HEK293 (cell line): ENCODE data around the gene KLF4.

ENCODE experiments used
- SP3 ChIP-seq: fragments of 450-650 bp; formaldehyde crosslinking; IDR thresholded peaks from 2 replicates; pipeline ENCODE4 v1.5.1; 2016; ENCODE audit warnings: missing biosample characterization, missing genetic modification characterization
- YY1 ChIP-seq: fragments of 450-650 bp; formaldehyde crosslinking; IDR thresholded peaks from 2 replicates; pipeline ENCODE4 v1.5.1; 2018; ENCODE audit warnings: missing biosample characterization, missing genetic modification characterization
- ZBTB11 ChIP-seq: fragments of 450-650 bp; formaldehyde crosslinking; conservative IDR thresholded peaks from 2 replicates; pipeline ENCODE4 v1.5.1; 2016; ENCODE audit warnings: low read depth, missing biosample characterization, missing genetic modification characterization
- ZEB2 ChIP-seq: fragments of 450-650 bp; formaldehyde crosslinking; IDR thresholded peaks from 2 replicates; pipeline ENCODE4 v1.5.1; 2016; ENCODE audit warnings: missing biosample characterization, missing genetic modification characterization
- ZNF10 ChIP-seq: fragments of 450-650 bp; formaldehyde crosslinking; IDR thresholded peaks from 2 replicates; pipeline ENCODE4 v1.5.1; 2017; ENCODE audit warnings: missing biosample characterization, missing genetic modification characterization
- ZNF155 ChIP-seq: fragments of 450-650 bp; formaldehyde crosslinking; IDR thresholded peaks from 2 replicates; pipeline ENCODE4 v1.5.1; 2016; ENCODE audit warnings: missing biosample characterization, missing genetic modification characterization
- ZNF157 ChIP-seq: fragments of 450-650 bp; formaldehyde crosslinking; IDR thresholded peaks from 2 replicates; pipeline ENCODE4 v1.5.1; 2016; ENCODE audit warnings: missing biosample characterization, missing genetic modification characterization
- ZNF350 ChIP-seq: fragments of 450-650 bp; formaldehyde crosslinking; IDR thresholded peaks from 2 replicates; pipeline ENCODE4 v1.5.0; 2017; ENCODE audit warnings: missing biosample characterization, mild to moderate bottlenecking, missing genetic modification characterization
- TF ChIP-seq, protein P1 (sequence below): fragments of 450-650 bp; formaldehyde crosslinking; IDR thresholded peaks from 2 replicates; pipeline ENCODE4 v1.5.1; 2016; ENCODE audit warnings: missing biosample characterization, missing genetic modification characterization
- TF ChIP-seq, protein P2 (sequence below): fragments of 450-650 bp; formaldehyde crosslinking; IDR thresholded peaks from 2 replicates; pipeline ENCODE4 v1.5.1; 2016; ENCODE audit warnings: missing biosample characterization, missing genetic modification characterization, low read depth
- TF ChIP-seq, protein P3 (sequence below): fragments of 450-650 bp; formaldehyde crosslinking; IDR thresholded peaks from 2 replicates; pipeline ENCODE4 v1.5.1; 2016; ENCODE audit warnings: missing biosample characterization, missing genetic modification characterization, borderline replicate concordance
- TF ChIP-seq, protein P4 (sequence below): fragments of 450-650 bp; formaldehyde crosslinking; IDR thresholded peaks from 2 replicates; pipeline ENCODE4 v1.5.1; 2016; ENCODE audit warnings: missing biosample characterization, missing genetic modification characterization

DNA sequence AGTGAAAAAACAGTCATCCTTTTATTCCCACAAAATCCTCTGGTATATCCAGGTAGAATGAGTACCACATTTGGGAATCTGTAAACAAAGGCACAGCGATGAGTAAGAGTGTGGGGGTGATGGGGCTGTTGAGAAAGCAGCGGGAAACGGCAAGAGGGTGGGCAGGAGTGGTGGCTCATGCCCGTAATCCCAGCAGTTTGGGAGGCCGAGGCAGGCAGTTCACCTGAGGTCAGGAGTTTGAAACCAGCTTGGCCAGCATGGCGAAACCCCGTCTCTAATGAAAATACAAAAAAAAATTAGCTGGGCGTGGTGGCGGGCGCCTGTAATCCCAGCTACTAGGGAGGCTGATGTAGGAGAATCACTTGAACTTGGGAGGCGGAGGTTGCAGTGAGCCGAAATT, 43.1 kb downstream of the KLF4 start:
- TF ChIP-seq ZNF10 (tag by site-specific recombination) (no peak), ZNF155 (tag by site-specific recombination) (no peak), YY1 (tag by site-specific recombination) (no peak), ZBTB11 (no peak), SP3 (no peak), ZEB2 (tag by site-specific recombination) (no peak), ZNF350 (tag by site-specific recombination) (no peak), ZNF157 (tag by site-specific recombination) (no peak)
- TF ChIP-seq, protein P1, sequence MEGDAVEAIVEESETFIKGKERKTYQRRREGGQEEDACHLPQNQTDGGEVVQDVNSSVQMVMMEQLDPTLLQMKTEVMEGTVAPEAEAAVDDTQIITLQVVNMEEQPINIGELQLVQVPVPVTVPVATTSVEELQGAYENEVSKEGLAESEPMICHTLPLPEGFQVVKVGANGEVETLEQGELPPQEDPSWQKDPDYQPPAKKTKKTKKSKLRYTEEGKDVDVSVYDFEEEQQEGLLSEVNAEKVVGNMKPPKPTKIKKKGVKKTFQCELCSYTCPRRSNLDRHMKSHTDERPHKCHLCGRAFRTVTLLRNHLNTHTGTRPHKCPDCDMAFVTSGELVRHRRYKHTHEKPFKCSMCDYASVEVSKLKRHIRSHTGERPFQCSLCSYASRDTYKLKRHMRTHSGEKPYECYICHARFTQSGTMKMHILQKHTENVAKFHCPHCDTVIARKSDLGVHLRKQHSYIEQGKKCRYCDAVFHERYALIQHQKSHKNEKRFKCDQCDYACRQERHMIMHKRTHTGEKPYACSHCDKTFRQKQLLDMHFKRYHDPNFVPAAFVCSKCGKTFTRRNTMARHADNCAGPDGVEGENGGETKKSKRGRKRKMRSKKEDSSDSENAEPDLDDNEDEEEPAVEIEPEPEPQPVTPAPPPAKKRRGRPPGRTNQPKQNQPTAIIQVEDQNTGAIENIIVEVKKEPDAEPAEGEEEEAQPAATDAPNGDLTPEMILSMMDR (tag by site-specific recombination), result no peak
- TF ChIP-seq, protein P2, sequence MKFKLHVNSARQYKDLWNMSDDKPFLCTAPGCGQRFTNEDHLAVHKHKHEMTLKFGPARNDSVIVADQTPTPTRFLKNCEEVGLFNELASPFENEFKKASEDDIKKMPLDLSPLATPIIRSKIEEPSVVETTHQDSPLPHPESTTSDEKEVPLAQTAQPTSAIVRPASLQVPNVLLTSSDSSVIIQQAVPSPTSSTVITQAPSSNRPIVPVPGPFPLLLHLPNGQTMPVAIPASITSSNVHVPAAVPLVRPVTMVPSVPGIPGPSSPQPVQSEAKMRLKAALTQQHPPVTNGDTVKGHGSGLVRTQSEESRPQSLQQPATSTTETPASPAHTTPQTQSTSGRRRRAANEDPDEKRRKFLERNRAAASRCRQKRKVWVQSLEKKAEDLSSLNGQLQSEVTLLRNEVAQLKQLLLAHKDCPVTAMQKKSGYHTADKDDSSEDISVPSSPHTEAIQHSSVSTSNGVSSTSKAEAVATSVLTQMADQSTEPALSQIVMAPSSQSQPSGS (tag by site-specific recombination), result no peak
- TF ChIP-seq, protein P3, sequence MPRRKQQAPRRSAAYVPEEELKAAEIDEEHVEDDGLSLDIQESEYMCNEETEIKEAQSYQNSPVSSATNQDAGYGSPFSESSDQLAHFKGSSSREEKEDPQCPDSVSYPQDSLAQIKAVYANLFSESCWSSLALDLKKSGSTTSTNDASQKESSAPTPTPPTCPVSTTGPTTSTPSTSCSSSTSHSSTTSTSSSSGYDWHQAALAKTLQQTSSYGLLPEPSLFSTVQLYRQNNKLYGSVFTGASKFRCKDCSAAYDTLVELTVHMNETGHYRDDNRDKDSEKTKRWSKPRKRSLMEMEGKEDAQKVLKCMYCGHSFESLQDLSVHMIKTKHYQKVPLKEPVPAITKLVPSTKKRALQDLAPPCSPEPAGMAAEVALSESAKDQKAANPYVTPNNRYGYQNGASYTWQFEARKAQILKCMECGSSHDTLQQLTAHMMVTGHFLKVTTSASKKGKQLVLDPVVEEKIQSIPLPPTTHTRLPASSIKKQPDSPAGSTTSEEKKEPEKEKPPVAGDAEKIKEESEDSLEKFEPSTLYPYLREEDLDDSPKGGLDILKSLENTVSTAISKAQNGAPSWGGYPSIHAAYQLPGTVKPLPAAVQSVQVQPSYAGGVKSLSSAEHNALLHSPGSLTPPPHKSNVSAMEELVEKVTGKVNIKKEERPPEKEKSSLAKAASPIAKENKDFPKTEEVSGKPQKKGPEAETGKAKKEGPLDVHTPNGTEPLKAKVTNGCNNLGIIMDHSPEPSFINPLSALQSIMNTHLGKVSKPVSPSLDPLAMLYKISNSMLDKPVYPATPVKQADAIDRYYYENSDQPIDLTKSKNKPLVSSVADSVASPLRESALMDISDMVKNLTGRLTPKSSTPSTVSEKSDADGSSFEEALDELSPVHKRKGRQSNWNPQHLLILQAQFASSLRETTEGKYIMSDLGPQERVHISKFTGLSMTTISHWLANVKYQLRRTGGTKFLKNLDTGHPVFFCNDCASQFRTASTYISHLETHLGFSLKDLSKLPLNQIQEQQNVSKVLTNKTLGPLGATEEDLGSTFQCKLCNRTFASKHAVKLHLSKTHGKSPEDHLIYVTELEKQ (tag by site-specific recombination), result no peak
- TF ChIP-seq, protein P4, sequence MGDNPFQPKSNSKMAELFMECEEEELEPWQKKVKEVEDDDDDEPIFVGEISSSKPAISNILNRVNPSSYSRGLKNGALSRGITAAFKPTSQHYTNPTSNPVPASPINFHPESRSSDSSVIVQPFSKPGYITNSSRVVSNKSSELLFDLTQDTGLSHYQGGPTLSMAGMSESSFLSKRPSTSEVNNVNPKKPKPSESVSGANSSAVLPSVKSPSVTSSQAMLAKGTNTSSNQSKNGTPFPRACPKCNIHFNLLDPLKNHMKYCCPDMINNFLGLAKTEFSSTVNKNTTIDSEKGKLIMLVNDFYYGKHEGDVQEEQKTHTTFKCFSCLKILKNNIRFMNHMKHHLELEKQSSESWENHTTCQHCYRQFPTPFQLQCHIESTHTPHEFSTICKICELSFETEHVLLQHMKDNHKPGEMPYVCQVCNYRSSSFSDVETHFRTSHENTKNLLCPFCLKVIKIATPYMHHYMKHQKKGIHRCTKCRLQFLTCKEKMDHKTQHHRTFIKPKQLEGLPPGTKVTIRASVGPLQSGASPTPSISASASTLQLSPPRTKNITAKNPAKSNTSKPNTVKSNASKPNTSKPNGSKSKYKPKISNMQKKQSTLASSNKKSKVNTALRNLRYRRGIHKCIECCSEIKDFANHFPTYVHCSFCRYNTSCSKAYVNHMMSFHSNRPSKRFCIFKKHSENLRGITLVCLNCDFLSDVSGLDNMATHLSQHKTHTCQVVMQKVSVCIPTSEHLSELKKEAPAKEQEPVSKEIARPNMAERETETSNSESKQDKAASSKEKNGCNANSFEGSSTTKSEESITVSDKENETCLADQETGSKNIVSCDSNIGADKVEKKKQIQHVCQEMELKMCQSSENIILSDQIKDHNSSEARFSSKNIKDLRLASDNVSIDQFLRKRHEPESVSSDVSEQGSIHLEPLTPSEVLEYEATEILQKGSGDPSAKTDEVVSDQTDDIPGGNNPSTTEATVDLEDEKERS (tag by site-specific recombination), result no peak
